Measurements from ENCODE around the gene MBTPS2.

Gene MBTPS2

GRCh38 chrX:21933077-21933476 lies 93.7 kb downstream of the MBTPS2 start:
- TF ChIP-seq GATA1 (IDR thresholded peaks at IDR 0.05; ENCODE audit: low read depth, low read length): no peak
- TF ChIP-seq POLR2A (IDR thresholded peaks at IDR 0.05; ENCODE audit: low read length): no peak
- DNase-seq: no peak

- TF ChIP-seq POLR2A (IDR thresholded peaks at IDR 0.05; ENCODE audit: low read length) (no peak), GATA1 (IDR thresholded peaks at IDR 0.05; ENCODE audit: low read depth, low read length) (no peak)
- no peak for DNase-seq
Measured at GRCh38 chrX:21934414-21934813, 95.0 kb downstream of the MBTPS2 start.
